ENCODE results near the gene IL1A. TPM values are rescaled to one million over a fixed set of nuclear protein-coding genes. Genes with fewer than 3 reads are reported as not detected.

The IL1A gene
- total RNA-seq, 1 experiment from 2014 or later, result 0.10 TPM

- ChIA-PET CTCF (interaction anchor here (3.7 to 3.9 kb wide), 2 partner anchors 97 to 123 kb away, joined by 71 to 100 read pairs; no protein-coding TSS in a partner anchor), POLR2A (interaction anchor here (3.0 to 3.5 kb wide), 2 partner anchors 78 to 98 kb away, joined by 16 to 22 read pairs; partner anchors contain the start of gene SLC20A1), RAD21 (ENCODE audit: low non-redundant PET in 1 of 2, low total read pairs in 2 of 2, uncharacterized antibody in 2 of 2, unreplicated experiment in 2 of 2) (interaction anchor here (0.7 to 1.5 kb wide), 2 partner anchors 98 to 123 kb away, joined by 4 to 7 read pairs; no protein-coding TSS in a partner anchor)
- Histone ChIP-seq H2AFZ (ENCODE audit: low read depth, low read length, poor library complexity, severe bottlenecking) (no peak overlapping the region), H3K27me3 (ENCODE audit: insufficient read depth, low read length) (no peaks in the 10 kb centered on the region), H3K9me3 (ENCODE audit: control insufficient read depth in 1 of 2, insufficient read depth in 1 of 2, low read depth in 1 of 2, low read length in 2 of 2) (no peaks in the 10 kb centered on the region), H3K9ac (ENCODE audit: low read length) (no peak overlapping the region), H3K4me3 (replicated peaks in 1 of 2; ENCODE audit: low read depth in 1 of 2, low read length in 2 of 2) (no peak overlapping the region), H3K27ac (ENCODE audit: low read depth, low read length) (no peak overlapping the region), H3K4me1 (ENCODE audit: control insufficient read depth in 1 of 2, insufficient read depth in 2 of 2, low read length in 2 of 2) (peaks cover 13 to 29% of the 10 kb centered on the region in 2 experiments), H3K36me3 (ENCODE audit: control insufficient read depth in 1 of 2, insufficient read depth in 2 of 2, low read length in 2 of 2) (no peaks in the 10 kb centered on the region), H3K9me2 (ENCODE audit: insufficient read depth) (no peaks in the 10 kb centered on the region), H3K79me2 (ENCODE audit: insufficient read depth, low read length) (no peaks in the 10 kb centered on the region), H3K4me2 (ENCODE audit: low read length) (no peak overlapping the region), H4K20me1 (ENCODE audit: insufficient read depth) (no peaks in the 10 kb centered on the region)
- no TSS peak for BruUV-seq (replicated peaks)
- ATAC-seq (no peak), DNase-seq (ENCODE audit: low read depth, low spot score) (no peak)
- intact Hi-C loops (cut with micrococcal nuclease), result no loop called here
- TF ChIP-seq ZNF274 (IDR thresholded peaks at IDR 0.05; ENCODE audit: low read depth, low read length) (no peak), ZBTB33 (IDR thresholded peaks at IDR 0.05; ENCODE audit: extremely low read depth, insufficient replicate concordance, low read length) (no peak), EGR1 (IDR thresholded peaks at IDR 0.05; ENCODE audit: low read depth) (no peak), EZH2phosphoT487 (IDR thresholded peaks at IDR 0.05; ENCODE audit: borderline replicate concordance) (no peak), SP1 (IDR thresholded peaks at IDR 0.05; ENCODE audit: low read depth) (no peak), SIN3A (IDR thresholded peaks at IDR 0.05; ENCODE audit: low read depth) (no peak), FOSL1 (IDR thresholded peaks at IDR 0.05; ENCODE audit: low read depth) (no peak), POLR2A (IDR thresholded peaks at IDR 0.05; ENCODE audit: borderline replicate concordance, extremely low read depth, insufficient read depth, insufficient read length) (no peak), SRF (IDR thresholded peaks at IDR 0.05; ENCODE audit: low read depth) (no peak), JUND (IDR thresholded peaks at IDR 0.05) (no peak), ELF1 (IDR thresholded peaks at IDR 0.05; ENCODE audit: borderline replicate concordance, low read depth) (no peak), TCF7L2 (IDR thresholded peaks at IDR 0.05; ENCODE audit: borderline replicate concordance, extremely low read depth, insufficient read depth, insufficient read length) (no peak), RAD21 (IDR thresholded peaks at IDR 0.05; ENCODE audit: low read depth) (no peak), ZFX (IDR thresholded peaks at IDR 0.05) (no peak), ATF3 (IDR thresholded peaks at IDR 0.05) (no peak), REST (IDR thresholded peaks at IDR 0.05; ENCODE audit: low read depth) (no peak)
Measured at GRCh38 chr2:112723995-112724394, 60.3 kb downstream of the IL1A start.

All from HCT116 (cell line).